WTC11 (cell line): ENCODE data around the gene HOXA2. TPM values are rescaled to one million over a fixed set of nuclear protein-coding genes. Genes with fewer than 3 reads are reported as not detected.

Experiments
- ATAC-seq: fragments of 200-7000 bp; cut with Tn5 transposase; 2 replicates; pipeline ENCODE4 v1.10.0; 2021; ENCODE audit warnings: mild to moderate bottlenecking, moderate library complexity
- CTCF ChIA-PET: fragments of 300-600 bp; sonication (Branson Sonifier 250); formaldehyde crosslinking; loops from one replicate; lab custom pipeline; 2021; ENCODE audit warnings: antibody characterized with exemption; lab: Charles Lee
- POLR2A ChIA-PET: fragments of 350-600 bp; sonication (Branson Sonifier 250); formaldehyde crosslinking; loops from one replicate; lab custom pipeline; 2021; ENCODE audit warnings: antibody characterized with exemption; lab: Charles Lee
- DNase-seq: peaks from one replicate; pipeline ENCODE4 v3.0.0; 2021; ENCODE audit warnings: low spot score
- H3K27ac Mint-ChIP-seq: 2 replicates; pipeline ENCODE4 v1.8.0; 2021; ENCODE audit warnings: mixed read lengths
- H3K27me3 Mint-ChIP-seq: 2 replicates; pipeline ENCODE4 v1.8.0; 2021; ENCODE audit warnings: low read depth, mild to moderate bottlenecking, moderate library complexity, mixed read lengths
- H3K36me3 Mint-ChIP-seq: 2 replicates; pipeline ENCODE4 v1.8.0; 2021; ENCODE audit warnings: mixed read lengths
- H3K4me1 Mint-ChIP-seq: 2 replicates; pipeline ENCODE4 v1.8.0; 2022; ENCODE audit warnings: mixed read lengths
- H3K4me3 Mint-ChIP-seq: 2 replicates; pipeline ENCODE4 v1.8.0; 2021; ENCODE audit warnings: mild to moderate bottlenecking, moderate library complexity, mixed read lengths
- H3K9me3 Mint-ChIP-seq: 2 replicates; pipeline ENCODE4 v1.8.0; 2021; ENCODE audit warnings: mixed read lengths
- CBFB ChIP-seq: sonication (generic); formaldehyde crosslinking; IDR thresholded peaks from 2 replicates; pipeline ENCODE4 v1.8.1; 2022; ENCODE audit warnings: mild to moderate bottlenecking, low read depth, missing genetic modification reagents
- CREM ChIP-seq: sonication (generic); formaldehyde crosslinking; IDR thresholded peaks from 2 replicates; pipeline ENCODE4 v1.8.1; 2022; ENCODE audit warnings: mild to moderate bottlenecking, missing genetic modification reagents, moderate library complexity
- ELF4 ChIP-seq: sonication (generic); formaldehyde crosslinking; IDR thresholded peaks from 2 replicates; pipeline ENCODE4 v1.8.1; 2022; ENCODE audit warnings: low read depth, mild to moderate bottlenecking, moderate library complexity, missing genetic modification reagents
- ETV6 ChIP-seq: sonication (generic); formaldehyde crosslinking; IDR thresholded peaks from 2 replicates; pipeline ENCODE4 v1.8.1; 2022; ENCODE audit warnings: mild to moderate bottlenecking, missing genetic modification reagents
- GTF2I ChIP-seq: fragments of 250-450 bp; sonication (Bioruptor Pico); conservative IDR thresholded peaks from 2 replicates; pipeline ENCODE4 v1.4.0; 2021; ENCODE audit warnings: mild to moderate bottlenecking
- HMGA2 ChIP-seq: fragments of 250-450 bp; sonication (Bioruptor Pico); IDR thresholded peaks from 2 replicates; pipeline ENCODE4 v1.4.0; 2021; ENCODE audit warnings: mild to moderate bottlenecking, moderate library complexity
- KAT7 ChIP-seq: sonication (generic); formaldehyde crosslinking; IDR thresholded peaks from 2 replicates; pipeline ENCODE4 v1.8.1; 2023; ENCODE audit warnings: missing genetic modification reagents, mild to moderate bottlenecking, borderline replicate concordance
- NFYB ChIP-seq: sonication (generic); formaldehyde crosslinking; conservative IDR thresholded peaks from 2 replicates; pipeline ENCODE4 v1.8.0; 2022; ENCODE audit warnings: low read depth, missing genetic modification reagents
- NR2C2 ChIP-seq: sonication (generic); formaldehyde crosslinking; IDR thresholded peaks from 2 replicates; pipeline ENCODE4 v1.8.0; 2022; ENCODE audit warnings: mild to moderate bottlenecking, missing genetic modification reagents
- NR3C1 ChIP-seq: sonication (generic); formaldehyde crosslinking; conservative IDR thresholded peaks from 2 replicates; pipeline ENCODE4 v1.8.1; 2023; ENCODE audit warnings: low read depth, mild to moderate bottlenecking, missing genetic modification reagents
- SOX15 ChIP-seq: fragments of 250-450 bp; sonication (Bioruptor Pico); IDR thresholded peaks from 2 replicates; pipeline ENCODE4 v1.9.0; 2021; ENCODE audit warnings: mild to moderate bottlenecking
- ZNF232 ChIP-seq: sonication (generic); formaldehyde crosslinking; IDR thresholded peaks from 2 replicates; pipeline ENCODE4 v1.8.0; 2022; ENCODE audit warnings: mild to moderate bottlenecking, missing genetic modification reagents
- ZNF416 ChIP-seq: fragments of 250-450 bp; sonication (Bioruptor Pico); IDR thresholded peaks from 2 replicates; pipeline ENCODE4 v1.9.0; 2021; ENCODE audit warnings: mild to moderate bottlenecking, inconsistent platforms
- total RNA-seq: library from RNA; stranded (reverse); gene quantifications from 3 replicates; pipeline ENCODE4 v1.2.3, GENCODE V29; 2021
- TF ChIP-seq, protein P1 (sequence below): sonication (generic); formaldehyde crosslinking; IDR thresholded peaks from 2 replicates; pipeline ENCODE4 v1.8.1; 2023; ENCODE audit warnings: mild to moderate bottlenecking, missing genetic modification reagents, borderline replicate concordance
- TF ChIP-seq, protein P2 (sequence below): fragments of 250-450 bp; sonication (Bioruptor Pico); IDR thresholded peaks from 2 replicates; pipeline ENCODE4 v1.9.0; 2021; ENCODE audit warnings: mild to moderate bottlenecking, borderline replicate concordance
- TF ChIP-seq, protein P3 (sequence below): sonication (generic); formaldehyde crosslinking; IDR thresholded peaks from 2 replicates; pipeline ENCODE4 v1.8.0; 2022; ENCODE audit warnings: mild to moderate bottlenecking, missing genetic modification reagents
- TF ChIP-seq, protein P4 (sequence below): sonication (generic); formaldehyde crosslinking; IDR thresholded peaks from 2 replicates; pipeline ENCODE4 v1.8.1; 2022; ENCODE audit warnings: mild to moderate bottlenecking, moderate library complexity, missing genetic modification reagents

HOXA2 gene
- total RNA-seq, 1 experiment from 2014 or later: not detected

DNA sequence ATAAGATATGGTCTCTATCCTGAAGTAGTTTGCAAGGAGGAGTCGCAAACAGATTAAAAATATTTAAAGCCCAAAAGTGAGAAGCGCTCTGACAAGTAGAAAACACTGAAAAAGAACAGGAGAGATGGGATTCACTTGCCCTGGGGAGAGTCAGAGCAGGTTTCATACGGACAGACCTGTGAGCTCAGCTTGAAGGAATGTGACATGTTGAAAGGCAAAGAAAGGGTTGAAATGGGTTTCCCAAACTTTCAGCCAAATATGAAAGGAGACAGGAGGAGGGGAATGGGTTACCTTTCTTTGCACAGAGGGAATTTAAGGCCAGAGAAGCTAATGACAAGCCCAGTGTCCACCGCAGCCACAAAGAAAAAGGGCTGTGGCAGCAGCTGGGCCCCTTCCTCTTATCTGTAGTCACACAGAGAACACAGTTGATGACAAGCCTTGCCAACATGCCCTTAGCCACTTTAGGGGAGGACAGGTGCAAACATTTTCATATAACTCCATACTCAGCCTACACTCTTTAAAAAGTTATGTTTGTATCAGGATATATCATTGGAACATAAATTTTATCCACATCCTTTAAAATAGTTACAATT, 21.5 kb downstream of the HOXA2 start (continued):
- TF ChIP-seq, protein P1, sequence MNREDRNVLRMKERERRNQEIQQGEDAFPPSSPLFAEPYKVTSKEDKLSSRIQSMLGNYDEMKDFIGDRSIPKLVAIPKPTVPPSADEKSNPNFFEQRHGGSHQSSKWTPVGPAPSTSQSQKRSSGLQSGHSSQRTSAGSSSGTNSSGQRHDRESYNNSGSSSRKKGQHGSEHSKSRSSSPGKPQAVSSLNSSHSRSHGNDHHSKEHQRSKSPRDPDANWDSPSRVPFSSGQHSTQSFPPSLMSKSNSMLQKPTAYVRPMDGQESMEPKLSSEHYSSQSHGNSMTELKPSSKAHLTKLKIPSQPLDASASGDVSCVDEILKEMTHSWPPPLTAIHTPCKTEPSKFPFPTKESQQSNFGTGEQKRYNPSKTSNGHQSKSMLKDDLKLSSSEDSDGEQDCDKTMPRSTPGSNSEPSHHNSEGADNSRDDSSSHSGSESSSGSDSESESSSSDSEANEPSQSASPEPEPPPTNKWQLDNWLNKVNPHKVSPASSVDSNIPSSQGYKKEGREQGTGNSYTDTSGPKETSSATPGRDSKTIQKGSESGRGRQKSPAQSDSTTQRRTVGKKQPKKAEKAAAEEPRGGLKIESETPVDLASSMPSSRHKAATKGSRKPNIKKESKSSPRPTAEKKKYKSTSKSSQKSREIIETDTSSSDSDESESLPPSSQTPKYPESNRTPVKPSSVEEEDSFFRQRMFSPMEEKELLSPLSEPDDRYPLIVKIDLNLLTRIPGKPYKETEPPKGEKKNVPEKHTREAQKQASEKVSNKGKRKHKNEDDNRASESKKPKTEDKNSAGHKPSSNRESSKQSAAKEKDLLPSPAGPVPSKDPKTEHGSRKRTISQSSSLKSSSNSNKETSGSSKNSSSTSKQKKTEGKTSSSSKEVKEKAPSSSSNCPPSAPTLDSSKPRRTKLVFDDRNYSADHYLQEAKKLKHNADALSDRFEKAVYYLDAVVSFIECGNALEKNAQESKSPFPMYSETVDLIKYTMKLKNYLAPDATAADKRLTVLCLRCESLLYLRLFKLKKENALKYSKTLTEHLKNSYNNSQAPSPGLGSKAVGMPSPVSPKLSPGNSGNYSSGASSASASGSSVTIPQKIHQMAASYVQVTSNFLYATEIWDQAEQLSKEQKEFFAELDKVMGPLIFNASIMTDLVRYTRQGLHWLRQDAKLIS (CRISPR knock-in tag): no peak
- TF ChIP-seq ETV6 (CRISPR knock-in tag): no peak

DNA sequence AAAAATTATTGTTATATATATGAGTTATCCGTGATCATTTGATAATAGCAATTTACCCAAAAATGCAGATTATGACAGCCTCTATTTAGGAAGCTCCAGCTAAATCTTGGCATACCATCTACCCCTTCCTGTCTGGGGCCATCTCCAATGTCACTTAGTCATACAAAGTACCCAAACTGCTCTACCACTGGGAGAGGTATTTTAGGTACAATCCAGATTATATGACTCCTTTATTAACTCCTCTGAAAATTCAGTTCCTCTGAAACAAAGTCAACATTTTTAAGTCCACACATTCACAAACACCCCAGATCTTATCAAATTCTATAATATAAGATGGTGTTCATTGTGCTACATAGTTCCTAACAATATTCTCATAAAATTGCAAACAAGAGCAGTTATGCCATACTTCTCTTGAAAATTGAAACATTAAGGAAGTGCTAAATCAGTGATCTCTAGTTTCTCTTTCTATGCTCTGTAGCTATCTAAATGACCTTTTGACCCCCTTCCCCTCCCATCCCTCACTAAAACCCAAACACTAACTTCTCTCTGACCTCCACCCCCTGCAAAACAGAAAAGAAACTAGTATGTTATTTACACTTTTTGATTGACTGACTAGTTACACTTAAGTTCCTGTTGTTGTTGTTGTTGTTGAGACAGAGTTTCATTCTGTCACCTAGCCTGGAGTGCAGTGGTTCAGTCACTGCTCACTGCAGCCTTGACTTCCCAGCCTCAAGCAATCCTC, 23.1 kb downstream of the HOXA2 start:
- Mint-ChIP-seq H3K27ac (no peak overlapping the region), H3K4me3 (no peak overlapping the region)
- CTCF ChIA-PET: no interaction called here
- ATAC-seq: no peak
- TF ChIP-seq NR3C1 (no peak), GTF2I (CRISPR knock-in tag) (no peak), SOX15 (CRISPR knock-in tag) (no peak), HMGA2 (CRISPR knock-in tag) (no peak), ZNF232 (CRISPR knock-in tag) (no peak), ELF4 (no peak), CREM (CRISPR knock-in tag) (no peak), ZNF416 (CRISPR knock-in tag) (no peak), NFYB (no peak), CBFB (CRISPR knock-in tag) (no peak), NR2C2 (CRISPR knock-in tag) (no peak), KAT7 (CRISPR knock-in tag) (no peak)
- TF ChIP-seq, protein P2, sequence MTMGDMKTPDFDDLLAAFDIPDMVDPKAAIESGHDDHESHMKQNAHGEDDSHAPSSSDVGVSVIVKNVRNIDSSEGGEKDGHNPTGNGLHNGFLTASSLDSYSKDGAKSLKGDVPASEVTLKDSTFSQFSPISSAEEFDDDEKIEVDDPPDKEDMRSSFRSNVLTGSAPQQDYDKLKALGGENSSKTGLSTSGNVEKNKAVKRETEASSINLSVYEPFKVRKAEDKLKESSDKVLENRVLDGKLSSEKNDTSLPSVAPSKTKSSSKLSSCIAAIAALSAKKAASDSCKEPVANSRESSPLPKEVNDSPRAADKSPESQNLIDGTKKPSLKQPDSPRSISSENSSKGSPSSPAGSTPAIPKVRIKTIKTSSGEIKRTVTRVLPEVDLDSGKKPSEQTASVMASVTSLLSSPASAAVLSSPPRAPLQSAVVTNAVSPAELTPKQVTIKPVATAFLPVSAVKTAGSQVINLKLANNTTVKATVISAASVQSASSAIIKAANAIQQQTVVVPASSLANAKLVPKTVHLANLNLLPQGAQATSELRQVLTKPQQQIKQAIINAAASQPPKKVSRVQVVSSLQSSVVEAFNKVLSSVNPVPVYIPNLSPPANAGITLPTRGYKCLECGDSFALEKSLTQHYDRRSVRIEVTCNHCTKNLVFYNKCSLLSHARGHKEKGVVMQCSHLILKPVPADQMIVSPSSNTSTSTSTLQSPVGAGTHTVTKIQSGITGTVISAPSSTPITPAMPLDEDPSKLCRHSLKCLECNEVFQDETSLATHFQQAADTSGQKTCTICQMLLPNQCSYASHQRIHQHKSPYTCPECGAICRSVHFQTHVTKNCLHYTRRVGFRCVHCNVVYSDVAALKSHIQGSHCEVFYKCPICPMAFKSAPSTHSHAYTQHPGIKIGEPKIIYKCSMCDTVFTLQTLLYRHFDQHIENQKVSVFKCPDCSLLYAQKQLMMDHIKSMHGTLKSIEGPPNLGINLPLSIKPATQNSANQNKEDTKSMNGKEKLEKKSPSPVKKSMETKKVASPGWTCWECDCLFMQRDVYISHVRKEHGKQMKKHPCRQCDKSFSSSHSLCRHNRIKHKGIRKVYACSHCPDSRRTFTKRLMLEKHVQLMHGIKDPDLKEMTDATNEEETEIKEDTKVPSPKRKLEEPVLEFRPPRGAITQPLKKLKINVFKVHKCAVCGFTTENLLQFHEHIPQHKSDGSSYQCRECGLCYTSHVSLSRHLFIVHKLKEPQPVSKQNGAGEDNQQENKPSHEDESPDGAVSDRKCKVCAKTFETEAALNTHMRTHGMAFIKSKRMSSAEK (CRISPR knock-in tag): no peak
- TF ChIP-seq, protein P3, sequence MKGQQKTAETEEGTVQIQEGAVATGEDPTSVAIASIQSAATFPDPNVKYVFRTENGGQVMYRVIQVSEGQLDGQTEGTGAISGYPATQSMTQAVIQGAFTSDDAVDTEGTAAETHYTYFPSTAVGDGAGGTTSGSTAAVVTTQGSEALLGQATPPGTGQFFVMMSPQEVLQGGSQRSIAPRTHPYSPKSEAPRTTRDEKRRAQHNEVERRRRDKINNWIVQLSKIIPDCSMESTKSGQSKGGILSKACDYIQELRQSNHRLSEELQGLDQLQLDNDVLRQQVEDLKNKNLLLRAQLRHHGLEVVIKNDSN (CRISPR knock-in tag): no peak
- TF ChIP-seq, protein P4, sequence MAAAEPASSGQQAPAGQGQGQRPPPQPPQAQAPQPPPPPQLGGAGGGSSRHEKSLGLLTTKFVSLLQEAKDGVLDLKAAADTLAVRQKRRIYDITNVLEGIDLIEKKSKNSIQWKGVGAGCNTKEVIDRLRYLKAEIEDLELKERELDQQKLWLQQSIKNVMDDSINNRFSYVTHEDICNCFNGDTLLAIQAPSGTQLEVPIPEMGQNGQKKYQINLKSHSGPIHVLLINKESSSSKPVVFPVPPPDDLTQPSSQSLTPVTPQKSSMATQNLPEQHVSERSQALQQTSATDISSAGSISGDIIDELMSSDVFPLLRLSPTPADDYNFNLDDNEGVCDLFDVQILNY (CRISPR knock-in tag): no peak
- TF ChIP-seq, all 79 proteins: peak for 0
- no peak for DNase-seq
- POLR2A ChIA-PET: no interaction called here
- Mint-ChIP-seq H3K27me3 (peaks cover 32% of the 10 kb centered on the region), H3K36me3 (no peaks in the 10 kb centered on the region), H3K9me3 (peaks cover 3% of the 10 kb centered on the region; the same call in 1 of the 2 replicates), H3K4me1 (peaks cover 3% of the 10 kb centered on the region; the same call in 1 of the 2 replicates)
